ENCODE measurements around the gene PLEKHA6. TPM values are rescaled to one million over a fixed set of nuclear protein-coding genes. Genes with fewer than 3 reads are reported as not detected.
A peak's percentile ranks its signal among the peaks of the same experiment; 100 is the strongest.

Gene PLEKHA6
- total RNA-seq, 1 donor from 2014 or later = 4.1 TPM

DNA sequence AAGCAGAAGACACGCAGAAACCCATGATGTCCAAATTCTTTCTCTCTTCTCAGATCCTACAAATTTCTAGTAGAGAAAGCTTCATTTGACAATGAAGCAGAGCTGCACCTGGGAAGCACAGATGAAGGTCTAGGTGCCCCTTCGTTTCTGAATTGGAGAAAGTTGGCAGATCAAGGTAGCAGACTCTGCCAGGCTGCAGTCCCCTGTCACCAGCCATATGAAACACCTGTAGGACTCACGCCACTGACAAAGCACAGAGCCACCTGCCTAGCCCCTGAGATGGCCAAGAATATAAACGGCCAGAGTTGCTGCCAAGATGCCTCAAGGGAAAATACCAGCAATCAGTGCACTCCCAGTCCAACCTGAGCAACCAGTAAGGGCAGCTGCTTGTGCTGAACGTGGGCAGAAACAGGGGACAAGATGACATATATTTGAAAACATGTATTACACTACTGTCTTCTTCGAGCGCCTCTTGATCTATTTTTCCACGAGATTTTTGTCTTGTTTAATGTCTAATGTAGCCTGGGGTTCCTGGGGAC is 20.6 kb upstream of the PLEKHA6 start:
- DNase-seq = no peak

DNA sequence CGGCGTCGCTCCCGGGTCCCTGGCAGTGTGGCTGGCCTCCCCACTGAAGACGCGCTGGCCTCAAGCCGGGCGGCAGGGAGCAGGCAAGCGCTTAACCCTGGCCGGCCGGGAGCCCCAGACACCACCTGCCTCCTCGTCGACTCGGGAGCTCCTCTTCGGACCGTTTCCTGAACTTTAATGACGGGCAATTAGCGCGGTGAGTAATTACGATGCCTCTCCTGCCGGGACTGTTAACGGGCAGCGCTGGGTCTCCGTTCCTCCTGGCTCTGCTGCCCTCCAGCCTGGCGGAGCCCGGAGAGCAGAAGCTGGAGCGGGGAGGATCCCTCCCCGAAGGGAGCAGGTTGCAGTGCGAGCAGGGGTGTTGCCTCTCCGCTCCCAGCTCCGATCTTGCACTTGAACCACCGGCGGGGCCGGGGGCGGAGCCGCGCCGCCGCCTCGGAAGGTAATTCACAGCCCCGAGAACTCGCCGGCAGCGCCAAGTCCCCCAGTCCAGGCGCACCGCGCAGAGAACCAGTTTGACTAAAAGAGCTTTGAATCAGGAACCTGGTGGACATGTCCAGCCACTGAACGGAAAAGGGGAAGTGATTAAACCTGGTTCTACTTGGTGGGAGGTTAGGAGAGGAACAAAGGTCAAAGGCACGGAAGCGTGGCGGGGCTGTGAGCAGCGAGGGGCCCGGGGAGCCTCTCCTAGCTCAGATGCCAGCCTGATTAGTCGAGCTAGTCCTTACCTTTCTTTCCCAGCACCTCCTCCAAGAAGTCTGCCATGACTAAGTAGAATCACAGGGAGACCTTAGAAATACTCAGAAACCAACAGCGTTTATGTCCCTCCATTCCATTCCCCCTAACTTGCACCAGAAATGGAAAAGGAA is 18.3 kb upstream of the PLEKHA6 start:
- no peak for DNase-seq

DNA sequence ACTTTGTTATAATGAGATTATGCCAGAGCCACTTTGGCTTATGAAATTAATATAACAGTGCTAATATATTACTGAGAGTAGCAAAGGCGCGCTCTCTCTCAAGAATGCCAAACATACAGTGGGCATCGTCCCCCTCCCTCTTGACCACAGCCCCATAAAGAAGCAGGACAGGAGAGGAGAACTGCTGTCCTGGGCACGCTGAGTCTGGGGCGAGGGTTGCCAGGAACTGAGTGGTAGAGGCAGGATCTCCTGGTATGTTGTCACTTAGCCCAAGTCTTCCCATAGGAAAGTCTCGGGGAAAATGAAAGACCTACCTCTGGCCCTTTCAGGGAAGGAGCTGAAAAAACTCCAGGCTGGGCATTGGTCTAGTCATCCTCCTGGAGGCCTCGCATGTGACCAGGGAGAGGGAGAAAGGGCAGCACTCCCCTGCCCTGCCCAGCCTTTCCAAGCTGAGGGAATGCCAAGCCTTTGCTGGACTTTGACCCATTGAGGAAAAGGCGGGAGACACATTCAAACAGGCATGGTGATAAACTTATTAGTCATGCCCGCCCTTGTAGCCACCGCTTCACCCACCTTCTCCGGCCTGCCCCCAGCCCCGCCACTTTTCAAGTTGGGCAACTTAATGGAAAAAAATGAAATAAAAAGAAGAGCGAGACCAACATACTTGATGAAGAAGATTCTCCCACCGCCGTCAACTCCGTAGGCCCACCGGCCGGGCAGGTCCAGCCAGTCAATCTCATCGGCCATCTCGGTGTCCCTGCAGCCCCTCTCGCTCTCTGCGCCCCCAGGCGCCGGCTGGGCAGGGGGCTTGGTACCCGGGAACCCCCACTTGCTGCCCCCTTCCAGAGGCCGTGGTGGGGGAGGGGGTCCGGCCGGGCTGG is 17.4 kb upstream of the PLEKHA6 start:
- no peak for DNase-seq

DNA sequence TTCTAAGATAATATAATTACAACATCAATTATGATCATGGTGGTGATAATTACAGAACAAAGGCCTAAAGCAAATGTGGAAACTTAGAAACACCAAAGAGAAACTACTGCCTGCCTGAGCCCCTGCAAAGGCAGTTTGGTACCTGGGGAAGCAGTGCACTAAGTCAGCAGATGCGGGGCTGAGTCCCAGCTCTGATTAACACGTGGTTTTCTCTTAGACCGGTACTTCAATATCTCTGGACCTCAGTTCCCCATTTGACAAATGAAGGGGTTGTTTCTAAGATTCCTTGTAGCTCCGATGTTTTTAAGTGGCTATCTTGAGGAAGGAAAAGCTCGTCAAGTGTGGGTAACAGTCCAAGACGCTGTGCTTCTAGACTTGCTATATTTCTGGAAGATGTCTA is 16.7 kb upstream of the PLEKHA6 start:
- no peak for DNase-seq

DNA sequence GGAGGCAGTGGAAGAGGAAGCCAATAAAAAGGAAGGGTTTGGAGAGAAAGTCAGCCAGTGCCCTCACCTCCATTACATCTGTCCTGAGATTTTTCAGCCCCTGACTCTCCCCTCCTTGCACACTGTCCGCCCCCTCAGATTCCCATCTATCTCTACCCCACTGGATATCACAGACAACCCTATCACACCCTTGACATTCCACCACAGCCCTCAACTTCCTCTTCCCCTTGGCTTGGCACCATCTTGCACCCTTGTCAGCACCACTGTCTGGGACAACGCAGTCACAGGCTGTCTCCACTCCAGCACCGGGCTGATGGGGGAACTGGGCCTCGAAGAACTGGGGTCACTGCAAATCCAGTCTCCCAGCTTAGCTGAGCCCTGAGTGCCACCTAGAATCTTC is 14.2 kb upstream of the PLEKHA6 start:
- DNase-seq = no peak

DNA sequence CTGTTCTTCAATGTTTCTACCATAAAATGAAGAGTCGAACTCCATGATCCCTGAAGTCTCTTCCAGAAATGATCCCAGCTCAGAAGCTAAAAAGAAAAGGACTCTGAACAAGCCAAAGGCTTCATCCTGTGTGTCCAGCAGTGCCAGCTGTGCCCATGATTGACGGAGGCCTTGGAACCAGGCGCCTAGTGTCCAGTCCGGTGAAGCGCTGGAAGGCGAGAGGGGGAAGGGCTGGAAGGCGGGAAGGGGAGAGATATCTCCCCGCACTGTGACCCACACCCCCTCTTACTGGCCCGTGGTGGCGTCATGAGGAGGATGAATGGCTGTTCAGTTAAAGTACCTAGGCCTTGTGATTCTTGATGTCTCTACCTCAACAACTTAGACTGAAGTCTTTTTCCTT is 10.4 kb upstream of the PLEKHA6 start:
- no peak for DNase-seq

DNA sequence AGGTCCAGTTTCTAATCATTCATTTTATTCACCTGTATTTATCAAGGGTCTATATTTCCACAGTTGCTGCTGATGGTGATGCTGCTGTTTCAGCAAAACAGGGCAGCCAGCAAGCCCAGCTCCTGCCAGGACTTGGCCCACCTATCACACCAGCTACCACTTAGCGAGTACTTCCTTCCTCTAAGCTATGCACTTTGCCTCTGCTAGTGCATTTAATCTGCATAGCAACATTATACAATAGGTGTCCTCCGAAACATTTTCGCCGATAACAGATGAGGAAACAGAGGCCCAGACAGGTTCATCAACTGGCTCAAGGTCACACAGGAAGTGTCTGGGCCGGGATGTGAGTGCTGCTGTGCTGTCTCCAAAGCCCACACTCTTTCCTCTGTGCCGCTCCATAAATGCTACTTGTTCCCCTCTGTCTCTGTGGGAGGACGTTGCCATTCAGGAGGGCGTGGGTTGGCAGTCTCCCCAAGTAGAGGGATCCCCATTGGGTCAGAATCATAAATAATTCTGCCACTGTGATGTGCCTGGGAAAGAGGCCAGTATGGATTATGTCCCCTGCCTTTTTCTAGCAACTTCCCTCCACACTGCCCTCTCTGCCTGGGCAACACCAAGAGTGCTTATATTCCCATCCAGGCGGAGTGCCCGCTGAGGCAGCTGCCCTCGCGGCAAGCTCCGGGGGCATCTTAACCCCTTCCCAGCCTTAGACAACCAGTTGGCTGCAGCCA is 9.4 kb upstream of the PLEKHA6 start:
- no peak for DNase-seq

DNA sequence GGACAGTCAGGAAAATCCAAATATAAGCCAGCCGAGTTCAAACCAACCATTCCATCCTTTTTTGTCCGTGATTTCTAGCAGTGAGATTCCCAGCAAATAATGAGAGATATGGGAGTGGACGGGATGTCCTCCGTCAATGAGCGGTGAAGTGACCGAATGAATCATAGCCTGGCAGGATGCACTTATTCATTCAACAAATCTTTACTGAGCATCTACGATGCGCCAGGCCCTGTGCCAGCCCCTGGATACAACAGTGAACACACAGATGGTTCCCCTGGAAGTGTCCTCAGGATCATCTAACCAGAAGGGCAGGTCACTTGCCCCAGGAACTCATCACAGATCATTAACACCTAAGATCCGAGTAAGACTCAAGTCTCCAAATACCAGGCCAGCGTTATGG is 8.2 kb upstream of the PLEKHA6 start:
- no peak for DNase-seq

DNA sequence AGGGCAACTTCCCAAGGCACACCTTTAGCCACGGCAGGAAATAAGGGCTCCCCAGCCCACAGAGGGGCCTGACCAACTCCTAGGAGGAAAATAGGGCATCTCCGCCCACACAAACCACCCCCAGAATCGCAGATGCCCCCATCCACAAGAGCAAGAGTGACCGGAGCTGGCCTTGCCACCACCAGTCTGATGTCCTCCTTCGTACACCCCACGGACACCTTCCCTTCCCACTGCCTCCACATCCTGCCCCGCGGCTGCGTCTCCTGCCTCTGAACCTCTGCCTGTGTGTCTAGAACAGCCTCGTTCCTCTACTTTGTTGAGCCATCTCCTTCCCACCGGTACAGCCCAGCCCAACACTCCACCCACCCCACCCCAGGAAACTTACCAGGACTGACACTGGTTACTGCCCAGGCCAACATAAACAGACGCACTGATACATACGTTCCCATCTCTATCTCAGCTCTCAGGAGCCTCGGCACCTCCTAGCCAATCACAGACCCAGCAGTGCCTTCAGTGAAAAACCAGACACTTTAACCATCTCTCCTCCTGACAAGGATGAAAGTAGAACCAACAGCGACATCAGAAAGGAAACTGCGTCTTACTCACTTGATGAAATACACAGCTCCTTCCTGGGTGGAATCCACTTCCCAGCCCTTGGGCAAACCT is 7.6 kb upstream of the PLEKHA6 start:
- no peak for DNase-seq

DNA sequence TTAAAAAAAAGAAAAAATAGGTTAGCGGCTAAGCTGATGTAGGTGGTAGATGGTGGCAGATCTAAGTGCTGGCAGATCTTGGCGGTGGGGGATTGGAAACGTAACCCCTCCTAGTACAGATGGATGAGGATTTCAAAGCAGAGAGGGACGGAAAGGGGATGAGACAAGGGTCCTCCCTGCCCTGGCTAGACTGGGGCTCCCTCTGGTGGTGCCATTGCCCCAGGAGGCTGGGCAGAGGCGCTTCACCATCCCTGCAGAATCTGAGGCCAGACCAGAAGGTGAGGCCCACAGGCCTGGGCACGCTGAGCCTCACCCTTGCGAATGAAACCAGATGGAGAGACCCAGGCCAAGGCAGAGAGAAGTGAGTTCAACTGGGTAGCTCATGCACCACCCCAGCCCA is 7.0 kb upstream of the PLEKHA6 start:
- no peak for DNase-seq

DNA sequence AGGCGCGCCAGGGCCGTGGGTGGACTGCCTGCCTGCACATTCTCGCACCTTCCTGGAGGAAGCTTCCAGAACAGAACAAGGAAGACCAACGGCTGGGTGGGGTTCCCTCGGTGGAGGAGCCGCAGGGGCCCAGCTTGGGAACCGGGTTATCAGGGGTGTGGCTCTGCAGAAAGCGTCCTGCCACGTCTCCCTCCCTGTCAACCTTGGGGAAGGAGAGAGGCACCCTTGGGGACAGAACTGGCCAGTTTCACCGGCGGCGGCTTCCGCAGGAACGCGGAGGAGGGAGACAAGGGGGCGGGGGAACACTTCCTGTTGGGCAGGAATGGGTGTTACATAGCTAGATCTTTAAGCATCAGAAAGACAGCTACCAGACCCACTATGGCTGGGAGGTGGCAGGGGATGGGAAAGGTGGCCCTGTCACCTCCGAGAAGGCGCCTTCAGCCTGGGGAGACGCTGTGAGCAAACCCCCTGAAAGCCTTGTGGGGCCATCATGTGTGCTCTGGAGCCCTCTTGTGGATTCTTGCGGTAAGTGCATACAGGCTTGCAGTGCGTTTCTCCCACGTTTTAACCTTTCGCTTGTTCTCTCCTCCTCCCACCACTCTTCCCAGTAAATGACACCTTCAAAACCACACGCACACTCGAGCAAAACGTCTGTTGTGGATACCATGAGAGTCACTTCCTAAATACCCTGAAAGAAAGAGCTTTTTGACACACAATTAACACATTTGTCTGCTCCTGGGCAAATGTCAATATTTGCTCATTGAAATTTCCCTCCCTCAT is 3.8 kb upstream of the PLEKHA6 start:
- DNase-seq = peak; percentile 81

DNA sequence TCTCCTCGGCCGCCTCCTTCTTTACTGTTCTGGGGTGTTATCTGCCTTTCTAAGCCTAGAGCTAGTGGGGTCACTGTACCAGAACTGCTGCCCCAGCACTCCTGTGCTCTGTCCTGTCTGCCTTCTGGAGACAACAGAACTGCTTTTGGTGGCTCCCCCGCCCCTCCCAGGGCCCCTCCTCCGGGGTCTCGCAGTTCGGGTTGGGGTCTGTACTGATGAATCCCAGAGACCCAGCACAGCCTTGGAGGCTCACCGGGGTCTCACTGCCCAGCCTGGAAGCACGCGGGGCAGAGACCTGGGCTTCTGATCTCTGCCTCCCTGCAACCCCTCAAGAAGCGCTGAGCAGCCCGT is 3.2 kb upstream of the PLEKHA6 start:
- no peak for DNase-seq

DNA sequence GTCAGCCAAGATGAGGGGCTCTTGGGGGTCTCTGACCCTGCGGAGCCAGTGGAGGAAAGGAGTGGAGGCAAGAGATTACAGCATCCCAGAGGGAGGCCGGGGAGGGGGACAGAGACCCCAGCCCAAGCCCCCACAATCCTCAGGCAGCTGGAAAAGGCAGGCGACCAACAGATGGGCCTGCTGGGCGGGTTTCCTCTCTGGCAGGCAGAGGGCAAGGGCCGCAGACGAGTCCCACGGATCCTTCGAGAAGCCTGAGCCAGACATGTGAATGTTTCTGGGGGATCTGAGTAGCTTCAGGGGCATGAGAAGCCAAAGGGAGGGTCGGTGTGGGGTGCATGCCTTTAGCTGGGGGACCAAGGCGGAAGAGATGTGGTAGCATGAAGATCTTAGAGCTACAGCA is 2.1 kb upstream of the PLEKHA6 start:
- no peak for DNase-seq

DNA sequence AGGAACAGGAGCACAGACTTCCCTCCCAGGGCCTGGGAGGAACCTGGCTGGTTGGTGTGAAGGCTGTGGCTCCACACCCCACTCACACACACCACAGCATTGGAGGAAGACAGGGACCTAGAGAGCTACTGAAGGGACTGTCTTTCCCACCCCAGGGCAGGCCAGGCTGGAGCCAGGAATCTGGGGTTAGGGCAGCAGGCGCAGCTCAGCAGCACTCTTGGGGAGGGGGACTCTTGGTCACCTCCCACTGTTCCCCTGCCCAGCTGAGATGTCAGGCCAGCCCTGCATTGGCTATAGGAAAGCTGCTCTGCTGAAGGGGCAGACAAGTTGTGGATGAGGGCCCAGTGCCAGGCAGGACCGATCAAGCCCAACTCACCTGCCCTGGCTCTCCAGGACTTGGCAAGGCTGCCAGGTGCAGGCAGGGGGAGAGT is 1.6 kb upstream of the PLEKHA6 start:
- no peak for DNase-seq

DNA sequence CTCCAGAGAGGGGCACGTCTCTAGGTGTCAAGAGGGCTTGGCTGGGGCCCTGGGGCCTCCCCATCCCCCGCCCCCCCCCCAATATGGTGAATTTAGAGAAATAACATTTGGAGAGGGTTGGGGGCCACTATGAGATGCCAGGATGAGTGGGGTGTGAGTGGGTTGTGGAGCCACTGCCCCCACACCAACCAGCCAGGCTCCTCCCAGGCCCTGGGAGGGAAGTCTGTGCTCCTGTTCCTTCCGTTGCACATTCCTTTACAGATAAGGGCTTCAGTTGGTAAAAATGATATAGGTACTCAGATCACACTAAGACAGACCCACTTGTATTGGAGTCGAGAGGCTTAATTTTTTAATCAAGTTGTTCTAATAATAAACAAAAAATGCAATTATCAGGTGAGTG is 585 bp upstream of the PLEKHA6 start:
- DNase-seq = no peak

DNA sequence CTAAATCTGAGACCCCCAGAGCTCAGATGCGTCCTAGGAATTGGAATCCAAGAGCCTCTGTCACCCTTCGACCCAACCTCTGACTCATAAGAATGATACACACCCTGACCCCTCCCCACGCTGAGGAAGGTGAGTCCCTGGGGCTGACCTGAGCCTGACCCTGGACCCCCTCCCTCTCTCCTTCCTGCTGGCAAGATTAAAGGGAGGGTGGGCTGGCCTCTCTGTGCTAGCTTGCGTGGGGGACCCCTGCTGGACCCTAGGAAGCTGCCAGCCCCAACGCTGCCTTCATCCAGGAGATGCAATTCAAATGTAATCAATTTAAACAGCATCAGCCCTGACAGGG is 627 bp downstream of the PLEKHA6 start:
- DNase-seq = no peak

DNA sequence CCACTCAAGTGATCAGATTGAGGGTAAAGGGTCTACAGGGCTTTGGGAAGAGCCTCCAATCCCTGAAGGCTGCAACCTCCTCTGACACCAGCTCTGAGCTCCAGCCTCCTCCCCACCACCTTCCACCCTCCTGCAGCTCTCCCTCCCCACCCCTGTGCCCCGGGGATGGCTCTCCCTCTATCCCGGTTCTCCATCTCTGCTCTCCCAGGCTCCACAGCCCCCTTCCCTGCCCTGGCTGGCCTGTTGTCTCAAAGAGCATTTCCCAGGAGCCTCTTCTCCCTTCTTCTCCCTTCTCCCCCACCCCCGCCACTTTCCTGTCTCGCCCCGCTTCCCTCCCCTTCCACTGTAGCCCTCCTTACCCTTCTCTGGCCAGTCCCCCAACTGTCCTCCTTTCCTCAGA is 1.1 kb downstream of the PLEKHA6 start:
- DNase-seq = no peak

DNA sequence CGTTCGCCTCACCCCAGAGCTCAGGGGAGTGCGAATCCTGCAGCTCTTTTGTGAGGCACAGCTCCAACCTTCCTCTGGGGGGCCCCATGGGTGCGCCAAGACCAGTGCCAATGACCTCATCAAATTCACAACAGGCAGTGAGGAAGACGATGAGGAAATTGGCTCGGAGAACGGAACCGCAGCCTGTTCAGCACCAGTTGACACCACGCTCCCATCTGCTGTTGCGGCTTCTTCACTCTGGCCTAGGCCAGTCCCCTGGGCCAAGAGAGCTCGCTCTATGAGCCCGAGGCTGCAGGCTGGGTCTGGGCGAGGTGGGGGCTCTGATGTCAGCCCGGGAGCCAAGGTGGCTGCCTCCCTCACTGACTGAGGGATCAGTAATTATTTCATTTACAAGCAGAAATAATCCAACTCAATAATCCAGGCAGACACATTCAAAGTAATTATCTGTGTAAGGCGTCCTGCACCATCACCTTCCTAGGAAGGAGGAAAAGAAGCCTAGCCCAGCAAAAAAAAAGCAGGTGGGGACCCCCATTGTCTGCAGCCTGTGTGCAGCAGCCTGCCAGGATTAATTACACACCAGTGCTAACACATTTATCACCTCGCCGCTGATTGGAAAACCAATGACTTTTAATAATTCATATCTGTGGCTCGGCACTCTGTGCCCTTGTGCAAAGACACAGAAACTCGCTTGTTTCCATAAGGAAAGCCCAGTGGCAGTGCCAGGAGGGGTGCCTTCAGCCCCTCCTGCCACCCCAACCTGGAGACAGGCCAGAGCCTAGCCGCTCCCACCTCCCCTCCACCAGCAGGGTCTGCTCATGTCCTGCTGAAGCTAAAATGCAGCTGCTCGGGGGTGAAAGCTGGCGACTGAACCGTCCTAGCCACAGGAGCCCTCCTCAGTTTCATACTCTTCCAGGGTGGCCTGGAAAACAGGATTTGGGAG is 1.9 kb downstream of the PLEKHA6 start:
- no peak for DNase-seq

DNA sequence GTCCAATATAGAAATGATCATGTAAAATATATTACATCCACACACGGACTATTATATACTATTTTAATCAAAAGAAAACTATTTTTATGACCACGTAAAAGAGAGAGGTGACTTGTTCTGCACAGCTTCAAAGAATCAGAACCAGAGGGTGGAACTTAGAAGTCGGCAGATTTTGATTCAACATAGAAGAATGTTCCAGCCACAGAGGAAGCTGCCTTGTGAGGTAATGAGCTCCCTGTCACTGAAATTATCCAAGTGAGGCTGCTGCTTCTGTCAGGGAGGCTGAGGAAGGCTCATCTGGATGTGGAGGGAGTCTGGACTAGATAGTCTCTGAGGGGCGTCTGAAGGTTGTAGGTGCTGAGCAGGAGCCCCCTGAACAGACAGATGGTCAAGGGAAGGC is 2.7 kb downstream of the PLEKHA6 start:
- DNase-seq = no peak

DNA sequence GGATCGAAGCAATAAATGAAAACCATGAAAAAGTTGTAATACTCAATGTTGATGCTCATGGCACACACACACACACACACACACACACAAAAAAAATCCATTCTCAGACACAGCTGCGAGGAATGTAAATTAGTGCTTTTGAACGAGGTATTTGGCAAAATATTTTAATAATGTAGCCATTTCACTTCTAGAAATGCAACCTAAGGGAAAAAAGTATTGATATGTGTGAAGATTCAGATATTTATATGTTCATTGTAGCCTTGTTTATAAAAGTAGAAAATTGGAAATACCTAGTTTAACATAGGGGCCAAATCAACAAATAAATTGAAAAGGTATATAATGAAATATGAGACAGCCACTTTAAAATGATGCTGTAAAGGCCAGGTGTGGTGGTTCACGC is 3.8 kb downstream of the PLEKHA6 start:
- DNase-seq = no peak

All from skin of body (tissue), 2 donors.